Muscle of leg (tissue), 11 donors: ENCODE data around the gene OBSL1. TPM values are rescaled to one million over a fixed set of nuclear protein-coding genes. Genes with fewer than 3 reads are reported as not detected.

Source experiments
- DNase-seq: peaks from one replicate; pipeline ENCODE4 v3.0.0; 2013
- H3K27ac ChIP-seq: one replicate; pipeline ENCODE4 v1.5.1; 2013; ENCODE audit warnings: mild to moderate bottlenecking, low read length, control low read depth
- H3K27me3 ChIP-seq: one replicate; pipeline ENCODE4 v1.6.1; 2013; ENCODE audit warnings: low read length; ENCODE audit not compliant: control insufficient read depth, insufficient read depth
- H3K36me3 ChIP-seq: one replicate; pipeline ENCODE4 v1.6.1; 2013; ENCODE audit warnings: low read length; ENCODE audit not compliant: control insufficient read depth, insufficient read depth
- H3K4me1 ChIP-seq: one replicate; pipeline ENCODE4 v1.6.1; 2013; ENCODE audit warnings: low read length; ENCODE audit not compliant: control insufficient read depth, insufficient read depth
- H3K4me3 ChIP-seq: one replicate; pipeline ENCODE4 v1.5.1; 2013; ENCODE audit warnings: low read length, control low read depth
- H3K9me3 ChIP-seq: replicated peaks from 2 replicates; pipeline ENCODE4 v1.6.1; 2013; ENCODE audit warnings: low read depth, low read length; ENCODE audit not compliant: control insufficient read depth
- WGBS: methylation state at CpG from one replicate; pipeline ENCODE4 v1.1.5; 2013; ENCODE audit warnings: missing lambda C conversion rate; ENCODE audit not compliant: insufficient coverage; 5-methylcytosine and 5-hydroxymethylcytosine counted together
- polyA plus RNA-seq, 8 donors: library from polyadenylated mRNA; unstranded; fragments of 120-200 nt; gene quantifications; one replicate each; pipeline versions ENCODE4 v1.2.1 to v1.2.3, GENCODE V29; 2013; ENCODE audit warnings: inconsistent platforms in 1 of 8, low replicate concordance in 1 of 8; ENCODE audit not compliant: insufficient read length in 8 of 8, insufficient read depth in 1 of 8
- total RNA-seq: library from RNA; stranded (reverse); fragments of 120-200 nt; gene quantifications from one replicate; pipeline ENCODE4 v1.2.4, GENCODE V29; 2013

Gene OBSL1
- total and polyA plus RNA-seq, 9 donors, result 117 to 193 (median 156) TPM

- Histone ChIP-seq H3K27ac (no peak overlapping the region), H3K4me1 (peaks cover 23% of the 10 kb centered on the region), H3K36me3 (peaks cover 54% of the 10 kb centered on the region), H3K4me3 (no peak overlapping the region), H3K9me3 (no peaks in the 10 kb centered on the region), H3K27me3 (peaks cover 11% of the 10 kb centered on the region)
- WGBS, result 85% methylated on average over 3 of the region's 6 CpGs
- DNase-seq, result peak; percentile 1
Measured at GRCh38 chr2:219569041-219569440, 2.3 kb downstream of the OBSL1 start.

GRCh38 chr2:219567791-219568361 lies 3.5 kb downstream of the OBSL1 start:
- Histone ChIP-seq H3K27ac (no peak overlapping the region), H3K9me3 (no peaks in the 10 kb centered on the region), H3K4me3 (no peak overlapping the region), H3K4me1 (peaks cover 28% of the 10 kb centered on the region), H3K27me3 (peaks cover 9% of the 10 kb centered on the region), H3K36me3 (peaks cover 66% of the 10 kb centered on the region)
- 80% methylated on average over 35 of the region's 35 CpGs for WGBS
- peak; percentile 2 for DNase-seq

GRCh38 chr2:219567131-219567530 lies 4.2 kb downstream of the OBSL1 start:
- H3K36me3 ChIP-seq, result peaks cover 73% of the 10 kb centered on the region
- H3K4me3 ChIP-seq, result no peak overlapping the region
- H3K9me3 ChIP-seq, result no peaks in the 10 kb centered on the region
- DNase-seq, result no peak
- H3K4me1 ChIP-seq, result peaks cover 32% of the 10 kb centered on the region
- WGBS, result 91% methylated on average over 18 of the region's 18 CpGs
- no peak overlapping the region for H3K27ac ChIP-seq
- peaks cover 4% of the 10 kb centered on the region for H3K27me3 ChIP-seq

GRCh38 chr2:219566640-219567039 lies 4.7 kb downstream of the OBSL1 start:
- DNase-seq, result peak; percentile 1
- H3K27me3 ChIP-seq, result peaks cover 3% of the 10 kb centered on the region
- peaks cover 78% of the 10 kb centered on the region for H3K36me3 ChIP-seq
- no peak overlapping the region for H3K27ac ChIP-seq
- no peaks in the 10 kb centered on the region for H3K9me3 ChIP-seq
- WGBS, result 85% methylated on average over 9 of the region's 11 CpGs
- peaks cover 32% of the 10 kb centered on the region for H3K4me1 ChIP-seq
- H3K4me3 ChIP-seq, result no peak overlapping the region

- peak; percentile 2 for DNase-seq
- Histone ChIP-seq H3K27me3 (peaks cover 2% of the 10 kb centered on the region), H3K9me3 (no peaks in the 10 kb centered on the region), H3K27ac (no peak overlapping the region), H3K4me3 (no peak overlapping the region), H3K36me3 (peaks cover 85% of the 10 kb centered on the region), H3K4me1 (peaks cover 34% of the 10 kb centered on the region)
- WGBS, result 78% methylated on average over 12 of the region's 21 CpGs
Measured at GRCh38 chr2:219565130-219566080, 5.9 kb downstream of the OBSL1 start.

GRCh38 chr2:219563271-219563928 lies 7.9 kb downstream of the OBSL1 start:
- no peaks in the 10 kb centered on the region for H3K9me3 ChIP-seq
- H3K4me1 ChIP-seq, result peaks cover 26% of the 10 kb centered on the region
- no peaks in the 10 kb centered on the region for H3K27me3 ChIP-seq
- WGBS, result 85% methylated on average over 13 of the region's 20 CpGs
- no peak for DNase-seq
- H3K36me3 ChIP-seq, result peaks cover 85% of the 10 kb centered on the region
- H3K4me3 ChIP-seq, result no peak overlapping the region
- no peak overlapping the region for H3K27ac ChIP-seq

- Histone ChIP-seq H3K27me3 (no peaks in the 10 kb centered on the region), H3K9me3 (no peaks in the 10 kb centered on the region), H3K36me3 (peaks cover 81% of the 10 kb centered on the region), H3K4me1 (peaks cover 26% of the 10 kb centered on the region), H3K4me3 (no peak overlapping the region), H3K27ac (no peak overlapping the region)
- WGBS, result 71% methylated on average over 31 of the region's 35 CpGs
- DNase-seq, result no peak
Measured at GRCh38 chr2:219562049-219563020, 9.0 kb downstream of the OBSL1 start.

GRCh38 chr2:219561179-219562048 lies 9.9 kb downstream of the OBSL1 start:
- WGBS, result 64% methylated on average over 18 of the region's 24 CpGs
- peaks cover 26% of the 10 kb centered on the region for H3K4me1 ChIP-seq
- H3K27ac ChIP-seq, result no peak overlapping the region
- DNase-seq, result no peak
- no peaks in the 10 kb centered on the region for H3K9me3 ChIP-seq
- no peak overlapping the region for H3K4me3 ChIP-seq
- peaks cover 80% of the 10 kb centered on the region for H3K36me3 ChIP-seq
- no peaks in the 10 kb centered on the region for H3K27me3 ChIP-seq

- H3K36me3 ChIP-seq, result peaks cover 78% of the 10 kb centered on the region
- WGBS, result 80% methylated on average over 3 of the region's 3 CpGs
- no peaks in the 10 kb centered on the region for H3K27me3 ChIP-seq
- no peak overlapping the region for H3K27ac ChIP-seq
- DNase-seq, result no peak
- peaks cover 26% of the 10 kb centered on the region for H3K4me1 ChIP-seq
- no peaks in the 10 kb centered on the region for H3K9me3 ChIP-seq
- no peak overlapping the region for H3K4me3 ChIP-seq
Measured at GRCh38 chr2:219560893-219561178, 10.5 kb downstream of the OBSL1 start.
